Amygdala (tissue), 56 donors: ENCODE results near the gene ACTL10.
"Not testable (repeated sequence)": the region's sequence is repeated elsewhere in the genome, so short reads cannot be mapped to it uniquely, and the experiment has no call there.

Source experiments
- DNase-seq, 56 donors: peaks; one replicate each; lab custom pipeline; 2025; lab: John Stamatoyannopoulos, UW

ACTL10 gene

GRCh38 chr20:33666293-33667244 lies at the start of gene ACTL10:
ACTL10 (plus strand) TSS chr20:33666943; CDS start chr20:33667498, 555 bp downstream.
- DNase-seq = peak; percentile 35 to 96 (median 87)

- DNase-seq = no peak
Observed at GRCh38 chr20:33621717-33622400, 44.9 kb upstream of the ACTL10 start.

- DNase-seq = no peak
Observed at GRCh38 chr20:33622705-33623365, 43.9 kb upstream of the ACTL10 start.

GRCh38 chr20:33624399-33624798 lies 42.3 kb upstream of the ACTL10 start:
- DNase-seq = no peak

GRCh38 chr20:33626190-33626589 lies 40.6 kb upstream of the ACTL10 start:
- no peak for DNase-seq

- DNase-seq = no peak
Observed at GRCh38 chr20:33627577-33628216, 39.0 kb upstream of the ACTL10 start.

- DNase-seq = no peak
Observed at GRCh38 chr20:33629533-33629932, 37.2 kb upstream of the ACTL10 start.

- DNase-seq = no peak
Observed at GRCh38 chr20:33629979-33630378, 36.8 kb upstream of the ACTL10 start.

GRCh38 chr20:33630507-33630906 lies 36.2 kb upstream of the ACTL10 start:
- peak in 3 of 56 donors; percentile 3 to 42 (median 6) for DNase-seq

GRCh38 chr20:33631910-33632309 lies 34.8 kb upstream of the ACTL10 start:
- DNase-seq = not testable (repeated sequence)

GRCh38 chr20:33635341-33635740 lies 31.4 kb upstream of the ACTL10 start:
- DNase-seq = no peak

GRCh38 chr20:33636776-33637175 lies 30.0 kb upstream of the ACTL10 start:
- DNase-seq = no peak

- no peak for DNase-seq
Observed at GRCh38 chr20:33640287-33640686, 26.5 kb upstream of the ACTL10 start.

GRCh38 chr20:33644313-33645071 lies 22.3 kb upstream of the ACTL10 start:
- DNase-seq = no peak

- DNase-seq = no peak
Observed at GRCh38 chr20:33645072-33645358, 21.7 kb upstream of the ACTL10 start.

GRCh38 chr20:33645396-33645795 lies 21.3 kb upstream of the ACTL10 start:
- DNase-seq = no peak

GRCh38 chr20:33646191-33646590 lies 20.6 kb upstream of the ACTL10 start:
- no peak for DNase-seq

GRCh38 chr20:33646959-33647602 lies 19.7 kb upstream of the ACTL10 start:
- not testable (repeated sequence) for DNase-seq

GRCh38 chr20:33647603-33648395 lies 18.9 kb upstream of the ACTL10 start:
- DNase-seq = no peak
